ENCODE data around the gene ILDR2. TPM values are rescaled to one million over a fixed set of nuclear protein-coding genes. Genes with fewer than 3 reads are reported as not detected.

ILDR2 gene
- total RNA-seq, 4 donors from 2014 or later, result 1.1 to 5.4 (median 1.7) TPM

DNA sequence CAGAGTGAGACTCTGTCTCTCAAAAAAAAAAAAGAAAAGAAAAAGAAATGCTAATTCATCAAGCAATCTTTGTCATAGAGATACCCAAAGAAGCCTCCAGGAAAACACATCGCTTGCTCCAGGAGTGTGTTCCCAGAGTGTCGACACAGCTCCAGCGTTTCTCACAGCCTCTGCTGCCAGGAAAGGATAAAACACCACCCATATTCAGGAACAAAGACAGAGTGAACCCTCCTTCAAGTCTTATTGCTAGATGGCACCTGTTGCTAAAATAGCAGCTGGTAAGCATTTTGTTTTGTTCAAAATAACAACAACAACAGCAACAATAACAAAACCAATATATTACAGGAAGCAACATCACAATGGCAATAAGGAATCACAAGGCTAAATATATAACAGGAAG is 3.1 kb downstream of the ILDR2 start:
- no peaks in the 10 kb centered on the region for H3K36me3 ChIP-seq
- no peak for DNase-seq
- H3K27ac ChIP-seq, result no peak overlapping the region
- 50 to 59% methylated on average over 3 of the region's 3 CpGs for WGBS, 2 donors (ENCODE audit: low coverage in 1 of 2)
- TF ChIP-seq, protein P1, sequence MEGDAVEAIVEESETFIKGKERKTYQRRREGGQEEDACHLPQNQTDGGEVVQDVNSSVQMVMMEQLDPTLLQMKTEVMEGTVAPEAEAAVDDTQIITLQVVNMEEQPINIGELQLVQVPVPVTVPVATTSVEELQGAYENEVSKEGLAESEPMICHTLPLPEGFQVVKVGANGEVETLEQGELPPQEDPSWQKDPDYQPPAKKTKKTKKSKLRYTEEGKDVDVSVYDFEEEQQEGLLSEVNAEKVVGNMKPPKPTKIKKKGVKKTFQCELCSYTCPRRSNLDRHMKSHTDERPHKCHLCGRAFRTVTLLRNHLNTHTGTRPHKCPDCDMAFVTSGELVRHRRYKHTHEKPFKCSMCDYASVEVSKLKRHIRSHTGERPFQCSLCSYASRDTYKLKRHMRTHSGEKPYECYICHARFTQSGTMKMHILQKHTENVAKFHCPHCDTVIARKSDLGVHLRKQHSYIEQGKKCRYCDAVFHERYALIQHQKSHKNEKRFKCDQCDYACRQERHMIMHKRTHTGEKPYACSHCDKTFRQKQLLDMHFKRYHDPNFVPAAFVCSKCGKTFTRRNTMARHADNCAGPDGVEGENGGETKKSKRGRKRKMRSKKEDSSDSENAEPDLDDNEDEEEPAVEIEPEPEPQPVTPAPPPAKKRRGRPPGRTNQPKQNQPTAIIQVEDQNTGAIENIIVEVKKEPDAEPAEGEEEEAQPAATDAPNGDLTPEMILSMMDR (IDR thresholded peaks at IDR 0.05), result no peak
- no peak for TF ChIP-seq EP300 (IDR thresholded peaks at IDR 0.05; ENCODE audit: low read depth)
- TF ChIP-seq POLR2AphosphoS5 (IDR thresholded peaks at IDR 0.05), result no peak
- TF ChIP-seq POLR2A (IDR thresholded peaks at IDR 0.05), result no peak
- H3K27me3 ChIP-seq, result peaks cover 49% of the 10 kb centered on the region
- H3K4me3 ChIP-seq, result no peak overlapping the region
- no peaks in the 10 kb centered on the region for H3K9me3 ChIP-seq
- in situ Hi-C loops (cut with MboI; ENCODE audit: low pct_ligation_motif_present in 1 of 4, low pct_unique_long_range_greater_than_20kb in 1 of 4, low sequenced_read_pairs in 3 of 4), result no loop called here
- intact Hi-C loops (cut with DNase I; ENCODE audit: low total_unique reads), result no loop called here
- H3K4me1 ChIP-seq, result peaks cover 3 to 14% (median 9%) of the 10 kb centered on the region in 4 donors

DNA sequence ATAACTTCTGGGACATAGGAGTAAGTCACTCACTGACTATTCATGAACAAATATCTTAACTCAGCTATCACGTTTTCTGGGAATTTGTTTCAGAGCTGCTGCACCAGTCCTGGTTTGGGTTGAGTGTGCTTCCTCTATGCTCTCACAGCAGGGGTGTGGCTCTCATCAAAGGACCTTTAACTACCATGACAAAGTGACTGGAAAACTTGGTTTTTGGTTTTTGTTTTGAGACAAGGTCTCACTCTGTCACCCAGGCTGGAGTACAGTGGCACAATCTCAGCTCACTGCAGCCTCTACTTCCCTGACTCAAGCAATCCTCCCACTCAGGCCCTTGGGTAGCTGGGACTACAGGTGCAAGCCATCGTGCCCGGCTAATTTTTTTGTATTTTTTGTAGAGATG is 4.1 kb downstream of the ILDR2 start:
- no peak overlapping the region for H3K4me3 ChIP-seq
- in situ Hi-C loops (cut with MboI; ENCODE audit: low pct_ligation_motif_present in 1 of 4, low pct_unique_long_range_greater_than_20kb in 1 of 4, low sequenced_read_pairs in 3 of 4) (no loop called here), intact Hi-C loops (cut with DNase I; ENCODE audit: low total_unique reads) (no loop called here)
- peaks cover 54% of the 10 kb centered on the region for H3K27me3 ChIP-seq
- TF ChIP-seq POLR2A (IDR thresholded peaks at IDR 0.05) (no peak), EP300 (IDR thresholded peaks at IDR 0.05; ENCODE audit: low read depth) (no peak), POLR2AphosphoS5 (IDR thresholded peaks at IDR 0.05) (no peak)
- TF ChIP-seq, protein P1 (IDR thresholded peaks at IDR 0.05), result no peak
- no peaks in the 10 kb centered on the region for H3K9me3 ChIP-seq
- 81 to 87% methylated on average over 3 of the region's 3 CpGs for WGBS, 2 donors (ENCODE audit: low coverage in 1 of 2)
- no peak overlapping the region for H3K27ac ChIP-seq
- peaks cover 3 to 12% (median 8%) of the 10 kb centered on the region in 4 donors for H3K4me1 ChIP-seq
- no peak for DNase-seq
- H3K36me3 ChIP-seq, result no peaks in the 10 kb centered on the region

DNA sequence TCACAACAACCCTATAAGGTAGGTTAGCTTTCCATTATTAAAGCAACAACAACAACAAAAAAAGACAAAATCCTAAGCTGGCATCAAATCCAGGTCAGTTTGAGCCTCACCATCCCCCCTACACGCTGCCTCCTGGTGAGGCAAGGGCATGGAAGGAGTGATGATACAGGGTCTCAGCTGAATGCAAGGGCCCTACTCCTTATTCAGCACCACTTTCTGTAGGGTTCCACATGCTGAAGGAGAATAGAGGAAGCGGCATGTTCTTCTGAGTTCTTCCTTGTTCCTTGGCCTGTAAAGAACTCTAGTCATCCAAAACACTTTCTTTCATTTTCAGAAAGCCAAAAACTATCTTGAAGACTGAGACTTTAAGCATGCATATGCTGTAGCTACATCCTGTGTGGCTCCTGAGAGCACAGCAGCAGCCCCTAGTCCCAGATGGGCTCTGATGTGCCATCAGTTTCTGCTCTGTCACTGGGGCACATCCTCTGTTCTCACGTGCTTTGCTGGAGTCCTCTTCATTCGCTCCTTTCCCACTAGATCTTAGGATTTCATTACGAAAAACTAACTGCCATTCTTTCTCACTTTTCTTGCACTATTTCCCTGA is 6.2 kb downstream of the ILDR2 start:
- Histone ChIP-seq H3K27ac (no peak overlapping the region), H3K9me3 (no peaks in the 10 kb centered on the region), H3K27me3 (peaks cover 49% of the 10 kb centered on the region), H3K4me1 (no peaks in the 10 kb centered on the region), H3K36me3 (no peaks in the 10 kb centered on the region), H3K4me3 (no peak overlapping the region)
- in situ Hi-C loops (cut with MboI; ENCODE audit: low pct_ligation_motif_present in 1 of 4, low pct_unique_long_range_greater_than_20kb in 1 of 4, low sequenced_read_pairs in 3 of 4) (no loop called here), intact Hi-C loops (cut with DNase I; ENCODE audit: low total_unique reads) (no loop called here)
- DNase-seq, result no peak
- TF ChIP-seq POLR2A (IDR thresholded peaks at IDR 0.05) (no peak), POLR2AphosphoS5 (IDR thresholded peaks at IDR 0.05) (no peak), EP300 (IDR thresholded peaks at IDR 0.05; ENCODE audit: low read depth) (no peak)
- 77 to 87% methylated on average over 3 to 5 of the region's 5 CpGs for WGBS, 2 donors (ENCODE audit: low coverage in 1 of 2)

DNA sequence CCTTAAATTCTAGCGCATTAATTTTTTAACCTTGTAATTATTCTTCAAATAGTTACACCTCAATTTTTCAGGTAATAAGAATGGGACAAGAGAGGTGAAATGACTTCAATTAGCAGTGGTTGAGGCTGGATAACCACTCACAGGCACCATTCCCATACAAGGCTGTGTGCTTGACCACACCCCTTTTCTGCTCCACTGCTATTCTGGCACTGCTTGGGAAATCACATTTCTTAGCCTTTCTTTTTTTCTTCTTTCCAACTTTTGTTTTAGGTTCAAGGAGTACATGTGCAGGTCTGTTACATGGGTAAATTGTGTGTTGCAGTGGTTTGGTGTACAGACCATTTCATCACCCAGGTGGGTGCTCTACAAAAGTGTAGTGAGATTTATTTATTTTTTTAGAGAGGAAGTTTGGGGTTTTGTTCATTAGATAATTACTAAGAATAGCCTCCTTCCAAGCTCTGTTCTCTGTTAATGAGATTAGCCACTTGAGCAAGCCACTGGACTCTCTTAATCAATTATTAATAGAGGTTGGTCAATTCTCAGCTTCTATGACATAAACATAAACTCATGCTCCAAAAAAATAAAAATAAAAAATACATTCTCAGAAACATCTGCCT is 14.4 kb downstream of the ILDR2 start:
- Histone ChIP-seq H3K4me1 (no peaks in the 10 kb centered on the region), H3K27ac (no peak overlapping the region), H3K4me3 (no peak overlapping the region), H3K36me3 (no peaks in the 10 kb centered on the region), H3K27me3 (peaks cover 2% of the 10 kb centered on the region), H3K9me3 (no peaks in the 10 kb centered on the region)
- no peak for DNase-seq
- in situ Hi-C loops (cut with MboI; ENCODE audit: low pct_ligation_motif_present in 1 of 4, low pct_unique_long_range_greater_than_20kb in 1 of 4, low sequenced_read_pairs in 3 of 4), result no loop called here
- intact Hi-C loops (cut with DNase I; ENCODE audit: low total_unique reads), result no loop called here
- 100% methylated on average over 1 of the region's 1 CpG for WGBS, 2 donors (ENCODE audit: low coverage in 1 of 2)
- TF ChIP-seq POLR2AphosphoS5 (IDR thresholded peaks at IDR 0.05) (no peak), EP300 (IDR thresholded peaks at IDR 0.05; ENCODE audit: low read depth) (no peak), POLR2A (IDR thresholded peaks at IDR 0.05) (no peak)
- TF ChIP-seq, protein P1 (IDR thresholded peaks at IDR 0.05), result no peak

Measured in transverse colon (tissue), 4 donors.